ENCODE measurements around the gene CEND1. TPM values are rescaled to one million over a fixed set of nuclear protein-coding genes. Genes with fewer than 3 reads are reported as not detected.

CEND1 gene
- polyA plus RNA-seq, 1 donor (not counting 4 experiments of a cell fraction or from before 2014, with no cell fraction given): not detected

- TF ChIP-seq EZH2 (IDR thresholded peaks at IDR 0.05; ENCODE audit: low read length) (no peak), CTCF (optimal IDR thresholded peaks at IDR 0.05 in 1 of 3, IDR thresholded peaks at IDR 0.05 in 1 of 3, conservative IDR thresholded peaks at IDR 0.05 in 1 of 3; ENCODE audit: extremely low read depth in 1 of 3, insufficient read depth in 2 of 3, low read length in 3 of 3) (peak in 1 of 3 experiments; percentile 28)
- Histone ChIP-seq H3K9me1 (ENCODE audit: control insufficient read depth, extremely low read depth, insufficient read depth, low read length) (peaks cover 12% of the 10 kb centered on the region), H3K4me1 (ENCODE audit: control insufficient read depth, extremely low read depth, insufficient read depth, low read length) (peaks cover 29% of the 10 kb centered on the region), H2AFZ (ENCODE audit: control insufficient read depth, low read length) (no peak overlapping the region), H3K4me3 (ENCODE audit: control insufficient read depth in 2 of 3, extremely low read depth in 1 of 3, insufficient read depth in 2 of 3, low read depth in 1 of 3, low read length in 3 of 3) (no peak overlapping the region), H3K9ac (ENCODE audit: control insufficient read depth, extremely low read depth, insufficient read depth, low read length) (no peak overlapping the region), H3K36me3 (ENCODE audit: control insufficient read depth in 2 of 2, extremely low read depth in 1 of 2, insufficient read depth in 2 of 2, low read length in 2 of 2) (peaks cover 0 to 9% of the 10 kb centered on the region in 2 experiments), H3K79me2 (ENCODE audit: control insufficient read depth, insufficient read depth, low read length) (peaks cover 46% of the 10 kb centered on the region), H3K27me3 (ENCODE audit: control insufficient read depth, extremely low read depth, insufficient read depth, low read length) (no peaks in the 10 kb centered on the region), H3K4me2 (ENCODE audit: control insufficient read depth, extremely low read depth, insufficient read depth, low read depth, low read length) (no peak overlapping the region), H3K27ac (ENCODE audit: control insufficient read depth, insufficient read depth, low read length) (no peak overlapping the region), H3K9me3 (ENCODE audit: control insufficient read depth, low read depth, low read length) (no peaks in the 10 kb centered on the region), H4K20me1 (ENCODE audit: control insufficient read depth, extremely low read depth, insufficient read depth, low read length) (peaks cover 11% of the 10 kb centered on the region)
- DNase-seq (ENCODE audit: low read depth, low spot score): no peak
- FAIRE-seq: no peak
- dilution Hi-C loops (cut with MboI; ENCODE audit: extremely low pct_ligation_motif_present, low sequenced_read_pairs): no loop called here
Measured at GRCh38 chr11:778976-779954, 10.6 kb downstream of the CEND1 start.

GRCh38 chr11:777288-778255 is 12.3 kb downstream of the CEND1 start, which contains the start of gene GATD1:
Gene GATD1, minus strand, starts transcription at chr11:777487. Its CDS starts 25 bp downstream, at chr11:777462.
- dilution Hi-C loops (cut with MboI; ENCODE audit: extremely low pct_ligation_motif_present, low sequenced_read_pairs): no loop called here
- H3K79me2 ChIP-seq (ENCODE audit: control insufficient read depth, insufficient read depth, low read length): peaks cover 63% of the 10 kb centered on the region
- peak within 1 kb of the TSS; percentile 42 for H2AFZ ChIP-seq (ENCODE audit: control insufficient read depth, low read length)
- peak within 1 kb of the TSS; percentile 77 for H3K27ac ChIP-seq (ENCODE audit: control insufficient read depth, insufficient read depth, low read length)
- peak within 1 kb of the TSS; percentile 91 for H3K4me2 ChIP-seq (ENCODE audit: control insufficient read depth, extremely low read depth, insufficient read depth, low read depth, low read length)
- peak within 1 kb of the TSS; percentile 92 for H3K9ac ChIP-seq (ENCODE audit: control insufficient read depth, extremely low read depth, insufficient read depth, low read length)
- peak within 1 kb of the TSS; percentile 79 to 91 (median 85) for H3K4me3 ChIP-seq (ENCODE audit: control insufficient read depth in 2 of 3, extremely low read depth in 1 of 3, insufficient read depth in 2 of 3, low read depth in 1 of 3, low read length in 3 of 3)
- H3K4me1 ChIP-seq (ENCODE audit: control insufficient read depth, extremely low read depth, insufficient read depth, low read length): peaks cover 19% of the 10 kb centered on the region
- H3K36me3 ChIP-seq (ENCODE audit: control insufficient read depth in 2 of 2, extremely low read depth in 1 of 2, insufficient read depth in 2 of 2, low read length in 2 of 2): peaks cover 15 to 23% of the 10 kb centered on the region in 2 experiments
- no peaks in the 10 kb centered on the region for H3K27me3 ChIP-seq (ENCODE audit: control insufficient read depth, extremely low read depth, insufficient read depth, low read length)
- peaks cover 12% of the 10 kb centered on the region for H3K9me1 ChIP-seq (ENCODE audit: control insufficient read depth, extremely low read depth, insufficient read depth, low read length)
- FAIRE-seq (no peak), DNase-seq (ENCODE audit: low read depth, low spot score) (no peak)
- peaks cover 11% of the 10 kb centered on the region for H4K20me1 ChIP-seq (ENCODE audit: control insufficient read depth, extremely low read depth, insufficient read depth, low read length)
- TF ChIP-seq EZH2 (IDR thresholded peaks at IDR 0.05; ENCODE audit: low read length) (no peak), CTCF (optimal IDR thresholded peaks at IDR 0.05 in 1 of 3, IDR thresholded peaks at IDR 0.05 in 1 of 3, conservative IDR thresholded peaks at IDR 0.05 in 1 of 3; ENCODE audit: extremely low read depth in 1 of 3, insufficient read depth in 2 of 3, low read length in 3 of 3) (no peak)
- no peaks in the 10 kb centered on the region for H3K9me3 ChIP-seq (ENCODE audit: control insufficient read depth, low read depth, low read length)

All from keratinocyte (primary cell).